Hepatocyte (in vitro differentiated cells): ENCODE measurements around the gene LSM14A.

ENCODE experiments used
- CTCF ChIP-seq: fragments of 200-600 bp; sonication (generic); IDR thresholded peaks from 2 replicates; pipeline ENCODE4 v1.5.1; 2016; ENCODE audit warnings: antibody characterized with exemption, mild to moderate bottlenecking; ENCODE audit not compliant: poor library complexity
- EZH2 ChIP-seq: fragments of 200-600 bp; sonication (generic); IDR thresholded peaks from 2 replicates; pipeline ENCODE4 v1.6.1; 2016; ENCODE audit warnings: antibody characterized with exemption, mild to moderate bottlenecking, borderline replicate concordance
- EZH2phosphoT487 ChIP-seq: fragments of 200-600 bp; sonication (generic); IDR thresholded peaks from one replicate; pipeline ENCODE4 v1.6.1; 2018; ENCODE audit warnings: antibody characterized with exemption, mild to moderate bottlenecking, low read depth, moderate library complexity; ENCODE audit not compliant: unreplicated experiment, severe bottlenecking

- no peak for TF ChIP-seq CTCF
- TF ChIP-seq EZH2, result no peak
- no peak for TF ChIP-seq EZH2phosphoT487
These were observed 23.6 kb upstream of the LSM14A start for GRCh38 chr19:34148658-34149185.
